ENCODE measurements around the gene VDAC1.
"Not testable (repeated sequence)": the region's sequence is repeated elsewhere in the genome, so short reads cannot be mapped to it uniquely, and the experiment has no call there.

VDAC1 gene

GRCh38 chr5:133957080-133957479, 47.7 kb downstream of the VDAC1 start:
- peaks cover 9 to 10% of the 10 kb centered on the region in 2 donors for H3K36me3 ChIP-seq (ENCODE audit: control insufficient read depth in 1 of 2, insufficient read depth in 2 of 2, low read length in 2 of 2)
- H3K27ac ChIP-seq (ENCODE audit: low read depth, low read length): no peak overlapping the region
- no peak overlapping the region for H3K9ac ChIP-seq (ENCODE audit: low read depth in 1 of 2, low read length in 2 of 2)
- no peak overlapping the region for H3K4me3 ChIP-seq (ENCODE audit: low read depth in 1 of 2, low read length in 2 of 2)
- peaks cover 14 to 19% of the 10 kb centered on the region in 2 donors for H3K4me1 ChIP-seq (ENCODE audit: control insufficient read depth in 1 of 2, insufficient read depth in 2 of 2, low read length in 2 of 2)
- H3K27me3 ChIP-seq (ENCODE audit: control insufficient read depth in 1 of 2, insufficient read depth in 2 of 2, low read length in 2 of 2): no peaks in the 10 kb centered on the region
- no peaks in the 10 kb centered on the region for H3K9me3 ChIP-seq (ENCODE audit: control insufficient read depth in 1 of 2, low read length in 2 of 2)

DNA sequence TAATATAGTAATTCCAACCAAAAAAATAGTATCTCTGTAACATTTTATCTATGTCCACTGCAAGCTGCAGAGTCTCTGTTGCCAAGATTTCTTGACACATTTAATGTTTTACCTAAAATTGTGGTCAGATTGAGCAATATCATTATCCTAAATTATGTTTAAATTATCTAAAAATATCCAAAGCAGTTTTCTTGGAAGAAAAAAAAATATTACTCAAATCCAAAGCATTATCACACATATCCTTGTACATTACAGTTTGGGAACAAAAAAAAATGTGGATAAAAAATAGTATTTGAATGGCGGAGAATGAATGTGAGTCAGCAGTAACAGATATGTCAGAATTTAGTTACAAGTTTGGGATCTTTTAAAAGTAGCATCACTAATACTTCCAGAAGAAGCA, 48.6 kb downstream of the VDAC1 start:
- Histone ChIP-seq H3K36me3 (ENCODE audit: control insufficient read depth in 1 of 2, insufficient read depth in 2 of 2, low read length in 2 of 2) (peaks cover 9 to 10% of the 10 kb centered on the region in 2 donors), H3K4me1 (ENCODE audit: control insufficient read depth in 1 of 2, insufficient read depth in 2 of 2, low read length in 2 of 2) (peaks cover 14 to 22% of the 10 kb centered on the region in 2 donors)
- H3K27ac ChIP-seq (ENCODE audit: low read depth, low read length); H3K9me3 ChIP-seq (ENCODE audit: control insufficient read depth in 1 of 2, low read length in 2 of 2); H3K9ac ChIP-seq (ENCODE audit: low read depth in 1 of 2, low read length in 2 of 2); H3K4me3 ChIP-seq (ENCODE audit: low read depth in 1 of 2, low read length in 2 of 2); H3K27me3 ChIP-seq (ENCODE audit: control insufficient read depth in 1 of 2, insufficient read depth in 2 of 2, low read length in 2 of 2): not testable (repeated sequence)

- no peaks in the 10 kb centered on the region for H3K27me3 ChIP-seq (ENCODE audit: control insufficient read depth in 1 of 2, insufficient read depth in 2 of 2, low read length in 2 of 2)
- peak overlapping the region in 1 of 2 donors; percentile 44 for H3K9ac ChIP-seq (ENCODE audit: low read depth in 1 of 2, low read length in 2 of 2)
- no peak overlapping the region for H3K27ac ChIP-seq (ENCODE audit: low read depth, low read length)
- H3K9me3 ChIP-seq (ENCODE audit: control insufficient read depth in 1 of 2, low read length in 2 of 2): no peaks in the 10 kb centered on the region
- H3K4me1 ChIP-seq (ENCODE audit: control insufficient read depth in 1 of 2, insufficient read depth in 2 of 2, low read length in 2 of 2): peaks cover 14 to 22% of the 10 kb centered on the region in 2 donors
- H3K4me3 ChIP-seq (ENCODE audit: low read depth in 1 of 2, low read length in 2 of 2): no peak overlapping the region
- peaks cover 9 to 10% of the 10 kb centered on the region in 2 donors for H3K36me3 ChIP-seq (ENCODE audit: control insufficient read depth in 1 of 2, insufficient read depth in 2 of 2, low read length in 2 of 2)
Observed at GRCh38 chr5:133953568-133954145, 51.1 kb downstream of the VDAC1 start.

GRCh38 chr5:133952729-133953567, 51.8 kb downstream of the VDAC1 start:
- Histone ChIP-seq H3K27me3 (ENCODE audit: control insufficient read depth in 1 of 2, insufficient read depth in 2 of 2, low read length in 2 of 2) (no peaks in the 10 kb centered on the region), H3K9ac (ENCODE audit: low read depth in 1 of 2, low read length in 2 of 2) (peak overlapping the region in 1 of 2 donors; percentile 44), H3K4me3 (ENCODE audit: low read depth in 1 of 2, low read length in 2 of 2) (no peak overlapping the region)

GRCh38 chr5:133950821-133951612, 53.8 kb downstream of the VDAC1 start:
- peaks cover 14 to 26% of the 10 kb centered on the region in 2 donors for H3K4me1 ChIP-seq (ENCODE audit: control insufficient read depth in 1 of 2, insufficient read depth in 2 of 2, low read length in 2 of 2)
- no peaks in the 10 kb centered on the region for H3K27me3 ChIP-seq (ENCODE audit: control insufficient read depth in 1 of 2, insufficient read depth in 2 of 2, low read length in 2 of 2)
- no peak overlapping the region for H3K4me3 ChIP-seq (ENCODE audit: low read depth in 1 of 2, low read length in 2 of 2)
- no peaks in the 10 kb centered on the region for H3K9me3 ChIP-seq (ENCODE audit: control insufficient read depth in 1 of 2, low read length in 2 of 2)
- H3K9ac ChIP-seq (ENCODE audit: low read depth in 1 of 2, low read length in 2 of 2): no peak overlapping the region
- H3K36me3 ChIP-seq (ENCODE audit: control insufficient read depth in 1 of 2, insufficient read depth in 2 of 2, low read length in 2 of 2): peaks cover 5 to 6% of the 10 kb centered on the region in 2 donors
- no peak overlapping the region for H3K27ac ChIP-seq (ENCODE audit: low read depth, low read length)

More at GRCh38 chr5:133952729-133953567, 51.8 kb downstream of the VDAC1 start:
- Histone ChIP-seq H3K9me3 (ENCODE audit: control insufficient read depth in 1 of 2, low read length in 2 of 2) (no peaks in the 10 kb centered on the region), H3K36me3 (ENCODE audit: control insufficient read depth in 1 of 2, insufficient read depth in 2 of 2, low read length in 2 of 2) (peaks cover 9 to 10% of the 10 kb centered on the region in 2 donors), H3K4me1 (ENCODE audit: control insufficient read depth in 1 of 2, insufficient read depth in 2 of 2, low read length in 2 of 2) (peaks cover 14 to 22% of the 10 kb centered on the region in 2 donors), H3K27ac (ENCODE audit: low read depth, low read length) (no peak overlapping the region)

DNA sequence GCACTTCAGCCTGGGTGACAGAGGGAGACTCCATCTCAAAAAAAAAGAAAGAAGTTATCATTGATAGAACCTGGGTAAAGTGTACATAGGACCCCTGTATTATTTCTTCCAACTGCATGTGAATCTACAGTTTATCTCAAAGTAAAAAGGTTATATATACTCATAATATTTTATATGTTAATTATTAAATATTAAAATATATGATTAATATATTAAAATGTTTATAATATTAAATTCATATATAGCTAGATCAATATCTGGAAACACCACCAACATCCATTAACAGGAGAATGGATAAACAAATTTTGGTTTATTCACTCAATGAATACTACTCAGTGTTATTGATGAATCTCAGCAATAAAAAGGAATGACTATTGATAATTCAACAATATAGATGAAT, 56.1 kb downstream of the VDAC1 start:
- H3K27me3 ChIP-seq (ENCODE audit: control insufficient read depth in 1 of 2, insufficient read depth in 2 of 2, low read length in 2 of 2): no peaks in the 10 kb centered on the region
- H3K9ac ChIP-seq (ENCODE audit: low read depth in 1 of 2, low read length in 2 of 2): no peak overlapping the region
- H3K27ac ChIP-seq (ENCODE audit: low read depth, low read length): no peak overlapping the region
- H3K36me3 ChIP-seq (ENCODE audit: control insufficient read depth in 1 of 2, insufficient read depth in 2 of 2, low read length in 2 of 2): no peaks in the 10 kb centered on the region
- H3K4me1 ChIP-seq (ENCODE audit: control insufficient read depth in 1 of 2, insufficient read depth in 2 of 2, low read length in 2 of 2): peaks cover 18 to 35% of the 10 kb centered on the region in 2 donors
- H3K4me3 ChIP-seq (ENCODE audit: low read depth in 1 of 2, low read length in 2 of 2): no peak overlapping the region
- H3K9me3 ChIP-seq (ENCODE audit: control insufficient read depth in 1 of 2, low read length in 2 of 2): no peaks in the 10 kb centered on the region

DNA sequence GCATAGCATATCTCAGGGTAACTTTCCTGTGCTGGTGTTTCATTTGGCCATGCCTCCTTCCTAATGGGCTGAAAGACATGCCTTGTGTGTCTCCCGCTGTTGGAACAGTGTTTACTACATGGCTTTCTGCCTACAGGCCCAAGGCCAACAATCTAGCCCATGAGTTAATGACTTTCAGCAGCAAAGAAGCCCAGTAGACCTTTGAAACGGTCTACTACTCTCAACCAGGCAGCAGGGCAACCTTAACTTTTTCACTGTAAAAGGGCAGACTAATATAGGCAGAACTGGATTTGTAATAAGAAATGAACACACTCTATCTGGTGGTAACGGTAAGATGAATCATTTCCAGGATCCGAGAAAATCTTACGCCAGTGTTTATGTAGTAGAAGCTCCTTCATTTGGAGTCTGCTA, 57.3 kb downstream of the VDAC1 start:
- Histone ChIP-seq H3K4me3 (ENCODE audit: low read depth in 1 of 2, low read length in 2 of 2) (no peak overlapping the region), H3K27ac (ENCODE audit: low read depth, low read length) (no peak overlapping the region), H3K36me3 (ENCODE audit: control insufficient read depth in 1 of 2, insufficient read depth in 2 of 2, low read length in 2 of 2) (no peaks in the 10 kb centered on the region), H3K4me1 (ENCODE audit: control insufficient read depth in 1 of 2, insufficient read depth in 2 of 2, low read length in 2 of 2) (peaks cover 11 to 28% of the 10 kb centered on the region in 2 donors), H3K9ac (ENCODE audit: low read depth in 1 of 2, low read length in 2 of 2) (no peak overlapping the region), H3K9me3 (ENCODE audit: control insufficient read depth in 1 of 2, low read length in 2 of 2) (no peaks in the 10 kb centered on the region), H3K27me3 (ENCODE audit: control insufficient read depth in 1 of 2, insufficient read depth in 2 of 2, low read length in 2 of 2) (no peaks in the 10 kb centered on the region)

- Histone ChIP-seq H3K27me3 (ENCODE audit: control insufficient read depth in 1 of 2, insufficient read depth in 2 of 2, low read length in 2 of 2) (no peaks in the 10 kb centered on the region), H3K27ac (ENCODE audit: low read depth, low read length) (no peak overlapping the region), H3K9me3 (ENCODE audit: control insufficient read depth in 1 of 2, low read length in 2 of 2) (no peaks in the 10 kb centered on the region), H3K36me3 (ENCODE audit: control insufficient read depth in 1 of 2, insufficient read depth in 2 of 2, low read length in 2 of 2) (no peaks in the 10 kb centered on the region), H3K4me1 (ENCODE audit: control insufficient read depth in 1 of 2, insufficient read depth in 2 of 2, low read length in 2 of 2) (peaks cover 11 to 22% of the 10 kb centered on the region in 2 donors), H3K4me3 (ENCODE audit: low read depth in 1 of 2, low read length in 2 of 2) (no peak overlapping the region), H3K9ac (ENCODE audit: low read depth in 1 of 2, low read length in 2 of 2) (no peak overlapping the region)
Observed at GRCh38 chr5:133945568-133945967, 59.2 kb downstream of the VDAC1 start.

DNA sequence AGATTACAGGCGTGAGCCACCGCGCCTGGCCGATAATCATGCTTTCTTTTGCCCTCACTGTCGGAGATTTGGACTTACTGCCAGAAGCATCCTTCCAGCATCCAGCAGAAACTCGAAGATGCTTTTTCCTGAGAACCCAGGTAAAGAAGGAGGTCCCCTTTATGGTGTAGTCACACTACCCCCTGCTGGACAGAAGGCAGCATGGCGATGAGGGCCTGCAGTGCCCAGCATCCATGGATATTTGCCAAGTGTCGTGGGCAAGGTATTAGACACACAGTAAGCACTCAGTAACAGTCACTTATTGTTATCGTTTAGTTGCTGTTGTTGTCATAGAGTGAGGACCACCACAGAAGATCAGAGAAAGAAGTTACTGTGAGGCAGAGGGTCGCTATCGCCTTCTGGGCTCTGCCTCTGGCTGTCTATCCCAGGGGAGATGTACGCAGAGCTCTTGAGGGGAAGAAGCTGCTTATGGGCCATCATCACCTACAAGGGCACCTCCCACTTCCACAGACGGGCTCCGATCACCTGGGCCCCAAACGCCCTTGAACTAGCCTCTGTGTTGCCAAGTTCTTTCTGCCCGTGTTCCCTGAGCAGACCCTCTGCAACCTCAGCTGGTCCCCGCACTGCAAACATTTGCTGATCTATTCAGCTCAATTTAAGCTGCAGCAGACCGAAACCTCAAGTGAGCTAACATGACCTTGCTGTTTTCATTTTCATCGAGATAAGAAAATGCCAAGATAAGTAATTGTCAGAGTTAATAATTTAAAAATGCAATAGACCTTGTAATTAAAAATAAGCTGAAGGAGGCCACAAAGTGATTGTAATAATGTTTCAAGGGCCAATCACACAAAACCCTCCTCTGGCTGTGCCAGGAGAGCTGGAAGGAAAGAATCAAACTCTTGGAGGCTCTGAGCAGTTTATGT, 60.3 kb downstream of the VDAC1 start:
- Histone ChIP-seq H3K36me3 (ENCODE audit: control insufficient read depth in 1 of 2, insufficient read depth in 2 of 2, low read length in 2 of 2) (no peaks in the 10 kb centered on the region), H3K4me3 (ENCODE audit: low read depth in 1 of 2, low read length in 2 of 2) (peak overlapping the region in 1 of 2 donors; percentile 11), H3K9me3 (ENCODE audit: control insufficient read depth in 1 of 2, low read length in 2 of 2) (no peaks in the 10 kb centered on the region), H3K4me1 (ENCODE audit: control insufficient read depth in 1 of 2, insufficient read depth in 2 of 2, low read length in 2 of 2) (peaks cover 11 to 22% of the 10 kb centered on the region in 2 donors), H3K9ac (ENCODE audit: low read depth in 1 of 2, low read length in 2 of 2) (no peak overlapping the region), H3K27ac (ENCODE audit: low read depth, low read length) (no peak overlapping the region), H3K27me3 (ENCODE audit: control insufficient read depth in 1 of 2, insufficient read depth in 2 of 2, low read length in 2 of 2) (no peaks in the 10 kb centered on the region)

Measured in duodenal mucosa (tissue), 2 donors.